T-helper 1 cell treated with Interleukin-12 subunit alpha and Interleukin-12 subunit beta and Interleukin-4 antibody, amounts not matched to agents 30 μg/mL and 1 μg/mL, for 36 hours (primary cell): ENCODE data around the gene FAM216A.
A peak's percentile ranks its signal among the peaks of the same experiment; 100 is the strongest.
"Not testable (repeated sequence)": the region's sequence is repeated elsewhere in the genome, so short reads cannot be mapped to it uniquely, and the experiment has no call there.

ENCODE experiments used
- H3K27ac Mint-ChIP-seq: one replicate; pipeline ENCODE4 v1.8.0; 2021; ENCODE audit warnings: mild to moderate bottlenecking, mixed read lengths
- H3K27me3 Mint-ChIP-seq: one replicate; pipeline ENCODE4 v1.8.0; 2021; ENCODE audit warnings: low read depth, mixed read lengths
- H3K36me3 Mint-ChIP-seq: one replicate; pipeline ENCODE4 v1.8.0; 2021; ENCODE audit warnings: low read depth, mixed read lengths
- H3K4me1 Mint-ChIP-seq: one replicate; pipeline ENCODE4 v1.8.0; 2021; ENCODE audit warnings: low read depth, mixed read lengths
- H3K4me3 Mint-ChIP-seq: one replicate; pipeline ENCODE4 v1.8.0; 2021; ENCODE audit warnings: mild to moderate bottlenecking, moderate library complexity, mixed read lengths
- H3K9me3 Mint-ChIP-seq: one replicate; pipeline ENCODE4 v1.8.0; 2021; ENCODE audit warnings: mixed read lengths

Gene FAM216A, protein sequence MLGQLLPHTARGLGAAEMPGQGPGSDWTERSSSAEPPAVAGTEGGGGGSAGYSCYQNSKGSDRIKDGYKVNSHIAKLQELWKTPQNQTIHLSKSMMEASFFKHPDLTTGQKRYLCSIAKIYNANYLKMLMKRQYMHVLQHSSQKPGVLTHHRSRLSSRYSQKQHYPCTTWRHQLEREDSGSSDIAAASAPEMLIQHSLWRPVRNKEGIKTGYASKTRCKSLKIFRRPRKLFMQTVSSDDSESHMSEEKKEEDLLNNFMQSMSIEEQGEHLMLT

GRCh38 chr12:110468214-110469048 lies at the start of gene FAM216A, which contains the start of gene GPN3:
Gene FAM216A, plus strand, starts transcription at chr12:110468845. Its CDS starts 31 bp downstream, at chr12:110468876.
Gene GPN3, minus strand, starts transcription at chr12:110468257. Its CDS starts 54 bp downstream, at chr12:110468203.
- Mint-ChIP-seq H3K4me3 (peak within 1 kb of the TSS; percentile 97), H3K36me3 (peaks cover 8% of the 10 kb centered on the region), H3K27me3 (no peaks in the 10 kb centered on the region), H3K4me1 (peaks cover 27% of the 10 kb centered on the region), H3K27ac (peak within 1 kb of the TSS; percentile 90), H3K9me3 (no peaks in the 10 kb centered on the region)

GRCh38 chr12:110420644-110421043 lies 48.0 kb upstream of the FAM216A start:
- H3K4me3 Mint-ChIP-seq, H3K9me3 Mint-ChIP-seq, H3K27ac Mint-ChIP-seq, H3K4me1 Mint-ChIP-seq, H3K36me3 Mint-ChIP-seq: not testable (repeated sequence)
- H3K27me3 Mint-ChIP-seq = peaks cover 23% of the 10 kb centered on the region

DNA sequence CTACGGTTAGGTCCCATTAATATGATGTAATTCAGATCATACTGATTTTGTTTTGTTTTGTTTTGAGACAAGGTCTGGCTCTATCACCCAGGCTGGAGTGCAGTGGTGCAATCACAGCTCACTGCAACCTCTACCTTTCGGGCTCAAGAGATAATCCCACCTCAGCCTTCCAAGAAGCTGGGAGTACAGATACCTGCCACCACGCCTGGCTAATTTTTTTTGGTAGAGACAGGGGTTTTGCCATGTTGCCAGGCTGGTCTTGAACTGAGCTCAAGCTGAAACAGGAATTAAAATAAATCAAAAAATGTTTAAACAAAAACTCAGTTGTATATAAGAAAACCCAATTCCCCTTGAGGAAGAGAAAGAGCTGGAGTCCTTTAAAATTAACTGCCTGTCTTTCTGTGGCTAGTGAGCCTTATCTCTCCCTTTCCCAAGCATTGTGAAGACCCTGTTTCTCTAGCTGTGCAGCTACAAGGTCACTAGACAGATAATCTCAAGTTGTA lies 47.4 kb upstream of the FAM216A start:
- Mint-ChIP-seq H3K4me3 (no peak overlapping the region), H3K27ac (no peak overlapping the region), H3K36me3 (no peaks in the 10 kb centered on the region), H3K4me1 (no peaks in the 10 kb centered on the region), H3K9me3 (no peaks in the 10 kb centered on the region), H3K27me3 (peaks cover 23% of the 10 kb centered on the region)

DNA sequence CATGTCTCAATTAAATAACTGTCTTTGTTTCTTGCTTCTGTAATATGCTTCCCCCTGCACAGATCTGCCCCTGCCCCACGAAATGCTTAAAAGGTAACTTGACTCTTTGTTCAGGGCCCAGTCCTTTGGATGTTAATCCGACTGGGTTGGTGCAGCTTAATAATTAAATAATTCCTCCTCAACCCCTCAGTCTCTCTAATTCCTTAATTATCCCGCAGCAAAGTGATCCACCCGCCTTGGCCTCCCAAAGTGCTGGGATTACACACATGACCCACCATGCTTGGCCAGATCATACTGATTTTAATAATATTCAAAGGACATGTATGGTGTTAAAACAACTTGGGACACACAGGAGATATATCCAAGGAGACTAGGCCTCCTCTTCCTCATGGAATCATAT lies 46.9 kb upstream of the FAM216A start:
- Mint-ChIP-seq H3K27me3 (peaks cover 23% of the 10 kb centered on the region), H3K9me3 (no peaks in the 10 kb centered on the region)

DNA sequence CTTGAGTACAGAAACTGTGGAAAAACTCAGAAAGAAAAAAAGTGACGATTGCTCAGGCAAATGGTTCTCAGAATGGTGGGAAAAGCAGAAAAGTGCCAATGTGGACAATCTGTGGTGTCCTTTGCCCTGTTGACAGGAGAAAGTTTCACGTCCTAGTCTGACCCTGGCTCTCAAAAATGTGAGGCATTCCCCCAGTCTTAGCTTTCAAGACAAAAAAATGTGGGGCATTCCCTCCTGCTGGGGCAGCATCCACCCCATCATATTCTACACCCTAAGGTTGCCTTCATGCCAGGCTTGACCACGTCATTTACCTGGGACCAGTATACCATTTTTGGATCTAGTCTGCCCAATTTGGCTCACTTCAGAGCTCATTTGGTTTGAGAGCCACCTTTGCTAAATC lies 44.4 kb upstream of the FAM216A start:
- no peaks in the 10 kb centered on the region for H3K36me3 Mint-ChIP-seq
- H3K4me3 Mint-ChIP-seq = no peak overlapping the region
- peaks cover 20% of the 10 kb centered on the region for H3K27me3 Mint-ChIP-seq
- no peaks in the 10 kb centered on the region for H3K9me3 Mint-ChIP-seq
- H3K4me1 Mint-ChIP-seq = no peaks in the 10 kb centered on the region
- no peak overlapping the region for H3K27ac Mint-ChIP-seq

More for the DNA sequence above, 46.9 kb upstream of the FAM216A start:
- H3K4me3 Mint-ChIP-seq = no peak overlapping the region
- no peaks in the 10 kb centered on the region for H3K36me3 Mint-ChIP-seq
- no peak overlapping the region for H3K27ac Mint-ChIP-seq
- H3K4me1 Mint-ChIP-seq = no peaks in the 10 kb centered on the region

- H3K9me3 Mint-ChIP-seq = no peaks in the 10 kb centered on the region
- H3K36me3 Mint-ChIP-seq = no peaks in the 10 kb centered on the region
- H3K27me3 Mint-ChIP-seq = peaks cover 6% of the 10 kb centered on the region
- H3K4me3 Mint-ChIP-seq = no peak overlapping the region
- no peak overlapping the region for H3K27ac Mint-ChIP-seq
- H3K4me1 Mint-ChIP-seq = peaks cover 1% of the 10 kb centered on the region
Measured at GRCh38 chr12:110426406-110426805, 42.2 kb upstream of the FAM216A start.

GRCh38 chr12:110429676-110430075 lies 39.0 kb upstream of the FAM216A start:
- H3K4me3 Mint-ChIP-seq, H3K4me1 Mint-ChIP-seq, H3K27me3 Mint-ChIP-seq, H3K9me3 Mint-ChIP-seq, H3K27ac Mint-ChIP-seq, H3K36me3 Mint-ChIP-seq: not testable (repeated sequence)

DNA sequence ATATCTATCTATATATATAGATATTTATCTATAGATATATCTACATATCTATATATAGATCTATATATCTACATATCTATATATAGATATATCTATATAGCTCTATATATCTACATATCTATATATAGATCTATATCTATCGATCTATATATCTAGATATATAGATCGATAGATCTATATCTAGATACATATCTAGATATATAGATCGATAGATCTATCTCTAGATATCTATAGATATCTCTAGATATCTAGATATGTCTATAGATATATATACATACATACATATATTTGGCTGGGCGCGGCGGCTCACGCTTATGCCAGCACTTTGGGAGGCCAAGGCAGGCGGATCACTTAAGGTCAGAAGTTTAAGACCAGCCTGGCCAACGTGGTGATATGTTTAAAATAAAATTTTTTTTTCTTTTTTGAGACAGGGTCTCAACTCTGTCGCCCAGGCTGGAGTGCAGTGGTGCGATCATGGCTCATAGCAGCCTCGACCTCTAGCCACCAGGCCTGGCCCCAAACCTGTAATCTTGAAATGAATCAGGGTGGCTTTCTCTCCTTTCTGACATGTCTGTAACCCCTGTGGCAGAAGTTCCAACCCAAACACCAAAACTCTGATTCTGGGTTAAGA lies 36.6 kb upstream of the FAM216A start:
- H3K27ac Mint-ChIP-seq = no peak overlapping the region
- H3K36me3 Mint-ChIP-seq = peaks cover 20% of the 10 kb centered on the region
- no peaks in the 10 kb centered on the region for H3K27me3 Mint-ChIP-seq
- peaks cover 3% of the 10 kb centered on the region for H3K4me1 Mint-ChIP-seq
- no peaks in the 10 kb centered on the region for H3K9me3 Mint-ChIP-seq
- H3K4me3 Mint-ChIP-seq = no peak overlapping the region

GRCh38 chr12:110436231-110436630 lies 32.4 kb upstream of the FAM216A start:
- Mint-ChIP-seq H3K4me1 (peaks cover 3% of the 10 kb centered on the region), H3K9me3 (no peaks in the 10 kb centered on the region), H3K27me3 (no peaks in the 10 kb centered on the region), H3K36me3 (peaks cover 38% of the 10 kb centered on the region), H3K27ac (no peak overlapping the region), H3K4me3 (no peak overlapping the region)

- no peak overlapping the region for H3K27ac Mint-ChIP-seq
- H3K9me3 Mint-ChIP-seq = no peaks in the 10 kb centered on the region
- no peaks in the 10 kb centered on the region for H3K27me3 Mint-ChIP-seq
- peaks cover 28% of the 10 kb centered on the region for H3K4me1 Mint-ChIP-seq
- H3K4me3 Mint-ChIP-seq = no peak overlapping the region
- H3K36me3 Mint-ChIP-seq = peaks cover 36% of the 10 kb centered on the region
Measured at GRCh38 chr12:110444455-110444854, 24.2 kb upstream of the FAM216A start.

DNA sequence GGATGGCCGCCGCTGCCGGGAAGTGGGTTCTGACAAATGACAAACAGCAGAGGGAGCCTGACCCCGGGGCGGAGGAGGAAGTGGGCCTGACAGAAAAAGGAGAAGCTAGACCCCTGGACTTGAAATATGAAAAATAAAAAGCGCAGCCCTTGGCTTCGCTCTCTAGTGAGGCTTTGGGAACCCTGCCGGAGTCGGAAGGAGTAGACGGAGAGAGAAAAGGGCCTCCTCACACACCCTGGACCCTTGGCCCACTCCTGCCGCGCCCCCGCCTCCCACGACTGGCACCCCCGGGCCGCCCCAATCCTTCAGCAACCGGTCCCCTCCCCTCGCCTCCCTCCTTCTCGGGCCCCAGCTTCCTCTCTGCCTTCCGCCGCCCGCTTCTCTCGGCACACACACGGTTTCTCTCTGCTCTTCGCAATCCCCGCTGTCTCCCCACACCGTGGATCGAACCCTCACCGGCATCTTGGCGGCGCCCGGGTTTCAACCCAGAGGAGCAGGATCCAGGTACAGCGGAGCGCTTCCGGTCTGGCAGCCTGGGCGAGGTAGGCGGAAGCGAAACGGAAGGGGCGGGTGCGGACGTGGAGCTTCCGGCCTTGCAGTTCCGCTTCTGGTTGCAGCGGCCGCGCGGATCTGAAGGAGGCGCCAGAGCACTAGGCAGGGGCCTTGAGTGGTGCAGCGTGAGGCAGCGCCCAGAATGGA lies 18.7 kb upstream of the FAM216A start, which contains the start of gene ARPC3:
ARPC3 (minus strand) TSS at position 539 of the 699 bp plus-strand sequence; CDS start at position 462, 77 bp downstream.
- Mint-ChIP-seq H3K4me3 (peak within 1 kb of the TSS; percentile 100), H3K4me1 (peaks cover 41% of the 10 kb centered on the region), H3K36me3 (peaks cover 33% of the 10 kb centered on the region), H3K27me3 (no peaks in the 10 kb centered on the region), H3K9me3 (no peaks in the 10 kb centered on the region), H3K27ac (peak within 1 kb of the TSS; percentile 100)

- H3K27ac Mint-ChIP-seq = no peak overlapping the region
- H3K36me3 Mint-ChIP-seq = peaks cover 28% of the 10 kb centered on the region
- peaks cover 37% of the 10 kb centered on the region for H3K4me1 Mint-ChIP-seq
- no peaks in the 10 kb centered on the region for H3K27me3 Mint-ChIP-seq
- peak overlapping the region; percentile 100 for H3K4me3 Mint-ChIP-seq
- H3K9me3 Mint-ChIP-seq = no peaks in the 10 kb centered on the region
Measured at GRCh38 chr12:110451263-110451662, 17.4 kb upstream of the FAM216A start.

GRCh38 chr12:110453569-110454296 lies 14.9 kb upstream of the FAM216A start:
- no peak overlapping the region for H3K27ac Mint-ChIP-seq
- peaks cover 27% of the 10 kb centered on the region for H3K4me1 Mint-ChIP-seq
- H3K27me3 Mint-ChIP-seq = no peaks in the 10 kb centered on the region
- peaks cover 20% of the 10 kb centered on the region for H3K36me3 Mint-ChIP-seq
- H3K9me3 Mint-ChIP-seq = no peaks in the 10 kb centered on the region
- no peak overlapping the region for H3K4me3 Mint-ChIP-seq
